GM19239 (cell line): ENCODE results near the gene GYS1.
"Not testable (repeated sequence)": the region's sequence is repeated elsewhere in the genome, so short reads cannot be mapped to it uniquely, and the experiment has no call there.

Experiments used
- DNase-seq: peaks from one replicate; pipeline ENCODE4 v3.0.0; 2011; ENCODE audit warnings: low spot score; ENCODE audit not compliant: insufficient read length
- FAIRE-seq: peaks from 2 replicates; lab custom pipeline; 2011; peaks lifted over from hg19 to GRCh38; lab: Jason Lieb, UNC

GYS1 gene

DNA sequence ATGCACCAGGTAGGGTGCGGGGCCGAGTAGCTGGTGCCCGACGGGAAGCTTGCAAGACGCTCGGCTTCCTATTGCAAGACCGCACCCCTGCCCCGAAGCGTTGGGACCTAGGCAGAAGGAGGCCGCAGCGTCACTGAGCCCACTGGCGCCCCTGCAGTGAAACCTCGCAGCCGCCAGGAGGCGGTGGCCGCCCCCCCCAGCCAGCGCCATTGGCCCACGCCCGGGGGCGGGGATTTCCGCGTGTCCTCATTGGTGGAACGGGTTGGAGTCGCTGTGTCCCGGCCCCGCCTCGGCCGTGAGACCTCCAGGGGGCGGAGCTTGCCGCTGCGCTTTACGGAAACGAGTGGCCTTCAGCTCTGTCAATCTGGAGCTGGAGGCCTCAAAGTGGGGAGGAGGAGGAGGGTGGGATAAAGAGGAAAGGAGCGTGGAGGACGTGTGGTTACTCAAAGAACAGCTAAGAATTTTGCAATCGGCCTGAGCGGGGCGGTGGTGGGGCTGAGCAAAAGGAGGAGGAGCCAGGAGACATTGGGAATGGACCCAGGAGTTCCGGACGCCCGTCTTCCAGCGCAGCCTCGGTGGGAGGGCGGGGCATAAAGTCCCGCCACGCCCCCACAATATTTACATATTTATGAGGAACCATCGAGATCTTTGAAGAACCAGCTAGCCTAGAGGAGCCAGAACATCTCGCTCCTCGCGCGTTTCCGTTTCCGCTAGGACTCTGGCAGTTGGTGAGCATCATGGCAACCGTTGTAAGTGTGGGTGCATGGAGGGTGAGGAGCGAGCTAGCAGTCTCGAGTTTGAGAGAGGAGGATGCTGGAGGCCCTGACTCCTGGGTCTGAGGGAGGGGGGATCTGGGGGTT lies at the start of gene GYS1, which contains the start of gene RUVBL2:
Gene GYS1 (minus strand): TSS at position 135 of the 860 bp plus-strand sequence. CDS start 197 bp downstream, outside the sequence.
Gene RUVBL2 (plus strand): TSS at position 713 of the 860 bp plus-strand sequence. CDS start 25 bp downstream, at position 738.
- DNase-seq, result peak; percentile 96
- peak; percentile 100 for FAIRE-seq

GRCh38 chr19:49042666-49043065 lies 49.6 kb upstream of the GYS1 start:
- DNase-seq, FAIRE-seq: not testable (repeated sequence)

GRCh38 chr19:49042177-49042576 lies 49.1 kb upstream of the GYS1 start:
- FAIRE-seq, result no peak
- no peak for DNase-seq

- not testable (repeated sequence) for FAIRE-seq, DNase-seq
Observed at GRCh38 chr19:49039736-49040135, 46.6 kb upstream of the GYS1 start.

DNA sequence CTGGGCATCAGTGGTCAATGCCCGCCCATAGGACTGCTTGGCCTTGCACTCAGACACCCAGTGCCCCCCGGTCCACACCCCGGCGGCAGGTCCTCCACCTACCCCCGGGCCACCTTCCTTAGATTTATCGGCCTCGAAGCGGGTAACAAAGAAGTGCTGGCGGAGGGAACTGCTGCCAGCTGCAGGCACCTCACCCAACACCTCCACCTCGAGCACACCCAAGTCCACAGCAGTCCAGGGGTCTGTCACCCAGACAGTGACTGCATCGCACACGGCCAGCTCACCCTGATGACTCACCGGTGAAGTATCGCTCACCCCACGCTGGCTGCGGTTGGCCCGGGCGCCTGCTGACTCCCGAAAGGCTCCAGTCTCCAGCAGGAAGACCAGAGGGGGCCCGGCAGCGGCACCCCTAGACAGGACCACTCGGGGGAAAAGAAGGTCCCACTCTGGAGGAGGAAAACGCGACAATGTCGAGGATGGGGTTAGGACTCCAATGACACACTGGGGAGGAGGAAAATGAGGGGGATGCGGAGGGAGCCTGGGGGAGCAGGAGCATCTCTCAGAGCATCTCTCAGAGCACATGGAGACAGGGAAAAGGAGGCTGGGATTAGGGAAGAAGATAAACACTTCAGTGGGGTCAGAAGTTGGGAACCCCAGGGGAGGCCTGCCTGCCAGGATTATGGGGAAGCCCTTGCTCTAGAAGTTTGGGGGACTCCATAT lies 45.6 kb upstream of the GYS1 start:
- DNase-seq, FAIRE-seq: not testable (repeated sequence)

- DNase-seq, FAIRE-seq: not testable (repeated sequence)
Observed at GRCh38 chr19:49038111-49038510, 45.0 kb upstream of the GYS1 start.

GRCh38 chr19:49036815-49037214 lies 43.7 kb upstream of the GYS1 start, which contains the start of gene CGB1:
Gene CGB1 (minus strand): TSS chr19:49036895. CDS start chr19:49036711, 184 bp downstream.
- not testable (repeated sequence) for DNase-seq, FAIRE-seq

DNA sequence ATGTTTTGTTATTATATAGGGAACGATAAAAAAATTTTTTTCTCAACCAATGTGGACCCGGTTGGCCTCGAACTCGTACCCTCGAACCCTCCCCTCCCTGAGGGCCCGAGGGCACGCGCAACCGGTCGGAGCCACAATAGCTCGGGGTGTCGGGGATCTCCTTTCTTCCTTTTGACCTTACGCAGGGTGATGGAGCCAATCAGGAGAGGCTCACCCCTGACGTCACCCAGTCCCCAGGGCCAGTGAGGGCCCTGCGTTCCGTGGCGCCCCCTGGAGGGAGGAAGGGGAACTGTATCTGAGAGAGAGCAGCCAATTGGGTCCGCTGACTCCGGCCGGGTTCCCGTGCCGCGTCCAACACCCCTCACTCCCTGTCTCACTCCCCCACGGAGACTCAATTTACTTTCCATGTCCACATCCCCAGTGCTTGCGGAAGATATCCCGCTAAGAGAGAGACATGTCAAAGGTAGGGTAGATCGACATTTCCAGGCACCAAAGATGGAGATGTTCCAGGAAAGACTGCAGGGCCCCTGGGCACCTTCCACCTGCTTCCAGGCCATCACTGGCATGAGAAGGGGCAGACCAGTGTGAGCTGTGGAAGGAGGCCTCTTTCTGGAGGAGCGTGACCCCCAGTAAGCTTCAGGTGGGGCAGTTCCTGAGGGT lies 38.7 kb upstream of the GYS1 start, which contains the start of gene CGB2:
Gene CGB2 (plus strand): TSS at position 249 of the 660 bp plus-strand sequence. CDS start 206 bp downstream, at position 455.
- FAIRE-seq, DNase-seq: not testable (repeated sequence)

GRCh38 chr19:49030323-49030722 lies 37.2 kb upstream of the GYS1 start:
- FAIRE-seq, DNase-seq: not testable (repeated sequence)

DNA sequence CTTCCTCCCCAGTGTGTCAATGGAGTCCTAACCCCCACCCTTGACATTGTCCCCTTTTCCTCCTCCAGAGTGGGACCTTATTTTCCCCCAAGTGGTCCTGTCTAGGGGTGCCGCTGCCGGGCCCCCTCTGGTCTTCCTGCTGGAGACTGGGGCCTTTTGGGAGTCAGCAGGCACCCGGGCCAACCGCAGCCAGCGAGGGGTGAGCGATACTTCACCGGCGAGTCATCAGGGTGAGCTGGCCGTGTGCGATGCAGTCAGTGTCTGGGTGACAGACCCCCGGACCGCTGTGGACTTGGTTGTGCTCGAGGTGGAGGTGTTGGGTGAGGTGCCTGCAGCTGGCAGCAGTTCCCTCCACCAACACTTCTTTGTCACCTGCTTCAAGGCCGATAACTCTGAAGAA lies 36.6 kb upstream of the GYS1 start:
- not testable (repeated sequence) for DNase-seq, FAIRE-seq

DNA sequence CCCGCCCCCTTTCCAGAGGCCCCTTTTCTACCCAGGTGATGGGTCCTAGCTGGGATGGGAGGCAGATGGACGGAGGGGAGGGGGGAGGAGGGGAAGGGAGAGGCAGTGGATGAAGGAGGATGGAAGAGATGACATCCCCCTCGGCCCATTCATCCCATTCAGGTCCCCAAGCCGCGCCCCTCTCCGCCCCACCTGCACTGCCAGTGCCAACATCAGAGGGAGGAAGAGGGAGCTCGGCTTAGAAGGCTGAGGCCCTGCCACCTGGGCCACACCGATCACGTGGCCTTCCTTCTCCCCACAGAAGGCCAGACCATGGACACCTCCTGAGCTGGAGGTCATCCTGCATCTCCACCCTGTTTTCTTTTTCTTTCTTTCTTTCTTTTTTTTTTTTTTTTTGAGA lies 35.6 kb upstream of the GYS1 start:
- FAIRE-seq, DNase-seq: not testable (repeated sequence)

- FAIRE-seq, result not testable (repeated sequence)
Observed at GRCh38 chr19:49025599-49025998, 32.5 kb upstream of the GYS1 start.

DNA sequence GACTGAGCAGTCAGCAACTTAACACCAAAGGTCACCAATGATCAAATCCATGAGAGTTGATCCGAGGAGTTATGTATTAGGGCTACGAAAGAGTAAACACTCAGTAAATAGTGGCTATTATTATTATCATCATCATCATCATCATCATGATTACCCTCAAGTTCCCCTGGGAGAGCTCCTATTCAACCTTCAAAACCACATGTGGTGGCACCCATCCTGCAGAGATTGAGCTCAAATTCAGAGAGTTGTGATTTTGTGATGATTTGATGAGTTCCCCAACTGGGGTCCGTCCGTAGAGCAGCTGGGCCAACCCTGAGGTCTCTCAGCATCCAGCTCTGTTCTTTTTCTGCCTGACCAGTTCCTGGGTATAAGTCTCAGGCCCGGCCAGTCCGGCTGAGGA lies 32.0 kb upstream of the GYS1 start:
- FAIRE-seq, DNase-seq: not testable (repeated sequence)

More at GRCh38 chr19:49025599-49025998, 32.5 kb upstream of the GYS1 start:
- DNase-seq, result not testable (repeated sequence)

DNA sequence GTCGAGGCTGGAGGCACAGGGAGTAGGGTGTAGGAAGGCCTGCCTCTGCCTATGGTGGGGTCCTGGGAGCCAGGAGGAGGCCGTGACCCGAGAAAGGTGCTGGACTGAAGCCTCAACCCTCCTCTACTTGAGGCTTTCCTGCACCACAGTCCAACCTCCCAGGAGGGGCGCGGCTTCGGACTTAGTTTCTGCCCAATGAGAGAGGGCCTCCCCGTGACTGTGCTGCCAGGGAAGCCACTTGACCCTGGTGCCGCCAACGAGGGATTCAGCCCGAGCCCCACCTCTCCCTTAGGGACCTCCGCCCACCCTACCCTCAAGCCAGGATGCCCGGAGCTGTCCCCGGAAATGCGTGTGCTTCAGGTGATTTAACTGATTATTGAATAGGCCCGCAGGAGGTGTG lies 31.1 kb upstream of the GYS1 start, which contains the start of gene CGB3:
Gene CGB3 (minus strand): TSS at position 101 of the 400 bp plus-strand sequence. CDS start 362 bp downstream, outside the sequence.
- DNase-seq, FAIRE-seq: not testable (repeated sequence)

- DNase-seq (no peak), FAIRE-seq (no peak)
Observed at GRCh38 chr19:49022116-49022515, 29.0 kb upstream of the GYS1 start.

DNA sequence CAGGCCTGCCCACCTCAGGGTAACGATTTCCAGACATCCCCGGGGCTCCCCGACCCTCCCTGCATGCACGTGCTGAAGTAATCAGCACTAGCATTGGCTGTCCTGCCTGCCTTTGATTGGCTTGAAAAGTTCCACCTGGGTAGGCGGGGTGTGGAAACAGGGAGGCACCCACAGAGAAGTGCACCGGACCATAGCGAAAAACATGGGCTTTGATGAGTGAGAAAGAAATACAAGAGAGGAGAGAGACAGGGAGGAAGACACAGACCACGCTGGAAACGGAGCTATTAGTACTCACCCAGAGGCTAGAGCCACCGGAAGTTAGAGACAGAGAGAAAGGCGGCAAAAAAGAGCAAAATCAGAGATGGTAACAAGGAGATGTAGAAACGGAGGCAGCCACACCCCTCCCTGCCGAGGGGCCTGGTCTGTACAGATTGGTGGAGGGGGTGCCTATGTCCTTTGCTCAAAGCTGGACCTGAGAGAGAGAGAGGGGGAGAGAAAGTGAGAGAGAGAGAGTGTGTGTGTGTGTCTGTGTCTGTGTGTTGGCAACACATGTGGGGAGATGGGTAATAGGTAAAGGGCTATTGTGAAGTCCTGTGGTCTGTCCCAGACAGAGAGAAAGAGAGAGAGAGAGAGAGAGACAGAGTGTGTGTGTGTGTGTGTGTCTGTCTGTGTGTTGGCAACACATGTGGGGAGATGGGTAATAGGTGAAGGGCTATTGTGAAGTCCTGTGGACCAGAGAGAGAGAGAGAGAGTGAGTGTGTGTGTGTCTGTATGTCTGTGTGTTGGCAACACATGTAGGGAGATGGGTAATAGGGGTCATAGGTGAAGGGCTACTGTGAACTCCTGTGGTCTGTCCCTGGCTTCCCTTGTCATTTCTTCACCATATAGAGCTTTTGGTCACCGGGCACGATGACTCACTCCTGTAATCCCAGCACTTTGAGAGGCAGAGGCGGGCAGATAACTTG lies 28.1 kb upstream of the GYS1 start:
- DNase-seq (no peak), FAIRE-seq (no peak)

DNA sequence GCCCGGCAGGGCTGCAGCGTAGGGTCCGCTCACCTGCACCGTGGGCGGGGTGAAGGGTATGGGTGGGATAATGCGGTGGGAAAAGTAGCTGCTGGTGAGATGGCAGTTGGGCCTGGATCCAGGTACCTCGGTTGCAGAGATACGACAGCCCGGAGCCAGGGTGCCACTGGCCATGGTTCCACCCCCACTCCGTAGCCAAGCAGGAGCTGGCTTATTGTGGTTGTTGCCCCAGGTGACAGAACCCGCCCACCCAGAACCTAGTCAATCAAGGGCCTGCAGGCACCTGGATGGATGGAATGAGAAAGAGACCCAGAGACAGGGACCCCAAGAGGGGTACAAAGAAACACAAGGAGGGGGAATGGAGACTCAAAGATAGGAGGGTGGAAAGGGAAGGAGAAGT lies 27.2 kb upstream of the GYS1 start:
- DNase-seq (no peak), FAIRE-seq (no peak)

GRCh38 chr19:49019242-49019932 lies 26.3 kb upstream of the GYS1 start:
- FAIRE-seq, result no peak

More at GRCh38 chr19:49019242-49019932, 26.3 kb upstream of the GYS1 start:
- DNase-seq, result peak; percentile 71
